HepG2 (cell line): Measurements from ENCODE around the gene GZF1. TPM values are rescaled to one million over a fixed set of nuclear protein-coding genes. Genes with fewer than 3 reads are reported as not detected.

Source experiments
- AGO1 ChIP-seq: fragments of 200-400 bp; formaldehyde crosslinking; IDR thresholded peaks from 2 replicates; pipeline ENCODE4 v1.6.1; 2017; ENCODE audit warnings: mild to moderate bottlenecking, low read depth, low read length, moderate library complexity; ENCODE audit not compliant: poor library complexity, severe bottlenecking
- E2F1 ChIP-seq: sonication (generic); formaldehyde crosslinking; IDR thresholded peaks from 2 replicates; pipeline ENCODE4 v1.5.0; 2020; ENCODE audit warnings: missing genetic modification reagents
- FOSL2 ChIP-seq: sonication (generic); formaldehyde crosslinking; IDR thresholded peaks from 2 replicates; pipeline ENCODE4 v1.4.0; 2020; ENCODE audit warnings: missing genetic modification reagents
- IKZF1 ChIP-seq: fragments of 450-650 bp; IDR thresholded peaks from 2 replicates; pipeline ENCODE4 v1.7.1; 2016
- KIAA2018 ChIP-seq: sonication (generic); formaldehyde crosslinking; IDR thresholded peaks from 2 replicates; pipeline ENCODE4 v1.5.0; 2020; ENCODE audit warnings: mild to moderate bottlenecking, missing genetic modification reagents, borderline replicate concordance
- MBNL3 ChIP-seq: fragments of 250-450 bp; sonication (Bioruptor Pico); conservative IDR thresholded peaks from 2 replicates; pipeline ENCODE4 v1.8.0; 2022; ENCODE audit warnings: mild to moderate bottlenecking, inconsistent platforms
- MTA1 ChIP-seq: sonication (generic); formaldehyde crosslinking; IDR thresholded peaks from 2 replicates; pipeline ENCODE4 v1.4.0; 2020; ENCODE audit warnings: missing genetic modification reagents, mild to moderate bottlenecking, borderline replicate concordance
- NKX3-1 ChIP-seq: sonication (generic); formaldehyde crosslinking; IDR thresholded peaks from 2 replicates; pipeline ENCODE4 v1.5.0; 2020; ENCODE audit warnings: missing genetic modification reagents
- PAF1 ChIP-seq: IDR thresholded peaks from 2 replicates; pipeline ENCODE4 v1.6.1; 2016; ENCODE audit warnings: missing genetic modification reagents, missing compliant biosample characterization
- RBAK ChIP-seq: sonication (generic); formaldehyde crosslinking; IDR thresholded peaks from 2 replicates; pipeline ENCODE4 v1.5.1; 2020; ENCODE audit warnings: mild to moderate bottlenecking, missing genetic modification reagents
- RBFOX2 ChIP-seq: fragments of 200-400 bp; formaldehyde crosslinking; IDR thresholded peaks from 2 replicates; pipeline ENCODE4 v1.6.1; 2017; ENCODE audit warnings: low read depth, mild to moderate bottlenecking, low read length
- SETDB1 ChIP-seq: sonication (generic); formaldehyde crosslinking; IDR thresholded peaks from 2 replicates; pipeline ENCODE4 v1.5.1; 2020; ENCODE audit warnings: missing genetic modification reagents, mild to moderate bottlenecking, borderline replicate concordance
- TEAD2 ChIP-seq: sonication (generic); formaldehyde crosslinking; IDR thresholded peaks from 2 replicates; pipeline ENCODE4 v1.9.0; 2021; ENCODE audit warnings: missing genetic modification reagents
- THAP11 ChIP-seq: IDR thresholded peaks from 2 replicates; pipeline ENCODE4 v1.6.1; 2016; ENCODE audit warnings: missing biosample characterization, missing genetic modification reagents
- YEATS2 ChIP-seq: sonication (generic); formaldehyde crosslinking; IDR thresholded peaks from 2 replicates; pipeline ENCODE4 v1.4.0; 2020; ENCODE audit warnings: missing genetic modification reagents, borderline replicate concordance
- ZFP36 ChIP-seq: fragments of 150-350 bp; IDR thresholded peaks from 2 replicates; pipeline ENCODE4 v1.6.1; 2018; ENCODE audit warnings: borderline replicate concordance, low read length, low read depth; ENCODE audit not compliant: partially characterized antibody
- ZFP91 ChIP-seq: sonication (generic); formaldehyde crosslinking; IDR thresholded peaks from 2 replicates; pipeline ENCODE4 v1.9.0; 2022; ENCODE audit warnings: missing genetic modification reagents, mild to moderate bottlenecking, borderline replicate concordance
- ZNF138 ChIP-seq: sonication (generic); formaldehyde crosslinking; IDR thresholded peaks from 2 replicates; pipeline ENCODE4 v1.5.0; 2020; ENCODE audit warnings: mild to moderate bottlenecking, low read depth, missing genetic modification reagents
- ZNF20 ChIP-seq: sonication (generic); formaldehyde crosslinking; IDR thresholded peaks from 2 replicates; pipeline ENCODE4 v1.4.0; 2020; ENCODE audit warnings: mild to moderate bottlenecking, moderate library complexity, missing genetic modification reagents
- ZNF282 ChIP-seq: fragments of 450-650 bp; IDR thresholded peaks from 2 replicates; pipeline ENCODE4 v1.6.1; 2018; ENCODE audit not compliant: partially characterized antibody
- ZNF33B ChIP-seq: sonication (generic); formaldehyde crosslinking; IDR thresholded peaks from 2 replicates; pipeline ENCODE4 v1.5.1; 2020; ENCODE audit warnings: mild to moderate bottlenecking, missing genetic modification reagents
- ZNF629 ChIP-seq: sonication (generic); formaldehyde crosslinking; conservative IDR thresholded peaks from 2 replicates; pipeline ENCODE4 v1.5.0; 2020; ENCODE audit warnings: missing genetic modification reagents
- polyA plus RNA-seq, 8 experiments: library from polyadenylated mRNA; depleted of rRNA in 3 of 8; stranded (reverse) in 7 of 8; unstranded in 1 of 8; fragments of >200 nt; fragmentation: Illumina TruSeq in 4 of 8; extraction: Trizol in 4 of 8; gene quantifications; 2 replicates each; pipeline versions ENCODE4 v1.2.1 to v1.2.3, GENCODE V29; 2011 to 2016; ENCODE audit warnings: low read depth in 4 of 8, missing spikeins in 1 of 8, mixed read lengths in 1 of 8; ENCODE audit not compliant: insufficient read depth in 1 of 8
- total RNA-seq, 5 experiments: library from RNA; depleted of rRNA; stranded (reverse); fragments of >200 nt; fragmentation: Illumina TruSeq; extraction: Trizol; gene quantifications; 2 replicates each; pipeline ENCODE4 v1.2.3, GENCODE V29; 2016; ENCODE audit warnings: low read depth in 1 of 5

Gene GZF1
- total and polyA plus RNA-seq, 2 of the 13 experiments (the other 11 are each of a cell fraction or from before 2014, with no cell fraction given) = 16.9 to 26.0 TPM

- TF ChIP-seq RBFOX2 = no peak
- no peak for TF ChIP-seq ZNF20 (CRISPR knock-in tag)
- TF ChIP-seq KIAA2018 (CRISPR knock-in tag) = no peak
- TF ChIP-seq SETDB1 (CRISPR knock-in tag) = no peak
- no peak for TF ChIP-seq ZFP36
- TF ChIP-seq MBNL3 (CRISPR knock-in tag) = no peak
- TF ChIP-seq E2F1 (CRISPR knock-in tag) = no peak
- TF ChIP-seq ZFP91 = no peak
- TF ChIP-seq FOSL2 (CRISPR knock-in tag) = peak; percentile 47
- TF ChIP-seq AGO1 = no peak
- TF ChIP-seq MTA1 (CRISPR knock-in tag) = no peak
- TF ChIP-seq ZNF282 = no peak
- no peak for TF ChIP-seq IKZF1
- TF ChIP-seq ZNF138 (CRISPR knock-in tag) = no peak
- TF ChIP-seq RBAK (CRISPR knock-in tag) = no peak
- peak; percentile 36; the same call in 1 of the 2 replicates for TF ChIP-seq YEATS2
- TF ChIP-seq NKX3-1 (CRISPR knock-in tag) = no peak
- no peak for TF ChIP-seq PAF1
- no peak for TF ChIP-seq ZNF629 (CRISPR knock-in tag)
- peak; percentile 70 for TF ChIP-seq THAP11 (CRISPR knock-in tag)
- TF ChIP-seq TEAD2 (CRISPR knock-in tag) = no peak
- TF ChIP-seq ZNF33B (CRISPR knock-in tag) = no peak
These were observed 50.0 kb downstream of the GZF1 start (continued) for GRCh38 chr20:23412026-23412425.
